Measurements from ENCODE around the gene HSPE1. TPM values are rescaled to one million over a fixed set of nuclear protein-coding genes. Genes with fewer than 3 reads are reported as not detected.
"Not testable (repeated sequence)": the region's sequence is repeated elsewhere in the genome, so short reads cannot be mapped to it uniquely, and the experiment has no call there.

HSPE1 gene
- total RNA-seq (117 TPM), polyA plus RNA-seq (124 TPM)
- long read RNA-seq, donor 1, transcript HSPE1-201 (4 exons, 950 nt): major isoform, 26 of 33 reads
- long read RNA-seq, donor 1, partial matches to known transcripts: 6 of 33 reads
- long read RNA-seq, donor 1, other reads (novel, unspliced or antisense): 0 of 33 reads
- long read RNA-seq, donor 2, transcript HSPE1-202 (3 exons, 570 nt): minor isoform, 6 of 295 reads
- long read RNA-seq, donor 2, transcript HSPE1-201 (4 exons, 950 nt): major isoform, 249 of 295 reads
- long read RNA-seq, donor 2, partial matches to known transcripts: 34 of 295 reads
- long read RNA-seq, donor 2, other reads (novel, unspliced or antisense): 0 of 295 reads
- long read RNA-seq, donor 3, transcript HSPE1-201 (4 exons, 950 nt): major isoform, 332 of 417 reads
- long read RNA-seq, donor 3, transcript HSPE1-202 (3 exons, 570 nt): minor isoform, 6 of 417 reads
- long read RNA-seq, donor 3, transcript HSPE1-206 (2 exons, 569 nt): minor isoform, 8 of 417 reads
- long read RNA-seq, donor 3, partial matches to known transcripts: 67 of 417 reads
- long read RNA-seq, donor 3, other reads (novel, unspliced or antisense): 0 of 417 reads
- long read RNA-seq, donor 4, transcript HSPE1-202 (3 exons, 570 nt): minor isoform, 7 of 168 reads
- long read RNA-seq, donor 4, transcript HSPE1-201 (4 exons, 950 nt): major isoform, 109 of 168 reads
- long read RNA-seq, donor 4, partial matches to known transcripts: 47 of 168 reads
- long read RNA-seq, donor 4, other reads (novel, unspliced or antisense): 0 of 168 reads
- long read RNA-seq, donor 5, transcript HSPE1-201 (4 exons, 950 nt): major isoform, 410 of 550 reads
- long read RNA-seq, donor 5, transcript HSPE1-206 (2 exons, 569 nt): minor isoform, 18 of 550 reads
- long read RNA-seq, donor 5, transcript HSPE1-202 (3 exons, 570 nt): minor isoform, 12 of 550 reads
- long read RNA-seq, donor 5, partial matches to known transcripts: 88 of 550 reads
- long read RNA-seq, donor 5, other reads (novel, unspliced or antisense): 20 of 550 reads
- long read RNA-seq, donor 6, transcript HSPE1-201 (4 exons, 950 nt): major isoform, 139 of 163 reads
- long read RNA-seq, donor 6, transcript HSPE1-202 (3 exons, 570 nt): minor isoform, 8 of 163 reads
- long read RNA-seq, donor 6, partial matches to known transcripts: 14 of 163 reads
- long read RNA-seq, donor 6, other reads (novel, unspliced or antisense): 0 of 163 reads
- long read RNA-seq, donor 7, transcript HSPE1-206 (2 exons, 569 nt): minor isoform, 14 of 506 reads
- long read RNA-seq, donor 7, transcript HSPE1-201 (4 exons, 950 nt): major isoform, 341 of 506 reads
- long read RNA-seq, donor 7, transcript HSPE1-204 (2 exons, 700 nt): minor isoform, 11 of 506 reads
- long read RNA-seq, donor 7, transcript HSPE1-202 (3 exons, 570 nt): minor isoform, 24 of 506 reads
- long read RNA-seq, donor 7, partial matches to known transcripts: 100 of 506 reads
- long read RNA-seq, donor 7, other reads (novel, unspliced or antisense): 16 of 506 reads
- long read RNA-seq, donor 8, transcript HSPE1-201 (4 exons, 950 nt): major isoform, 68 of 77 reads
- long read RNA-seq, donor 8, partial matches to known transcripts: 9 of 77 reads
- long read RNA-seq, donor 8, other reads (novel, unspliced or antisense): 0 of 77 reads
- long read RNA-seq, donor 9, transcript HSPE1-201 (4 exons, 950 nt): major isoform, 117 of 148 reads
- long read RNA-seq, donor 9, partial matches to known transcripts: 25 of 148 reads
- long read RNA-seq, donor 9, other reads (novel, unspliced or antisense): 0 of 148 reads
- long read RNA-seq, donor 10, transcript HSPE1-203 (3 exons, 478 nt): minor isoform, 8 of 655 reads
- long read RNA-seq, donor 10, transcript HSPE1-201 (4 exons, 950 nt): major isoform, 497 of 655 reads
- long read RNA-seq, donor 10, transcript HSPE1-202 (3 exons, 570 nt): minor isoform, 17 of 655 reads
- long read RNA-seq, donor 10, partial matches to known transcripts: 102 of 655 reads
- long read RNA-seq, donor 10, other reads (novel, unspliced or antisense): 24 of 655 reads

GRCh38 chr2:197499594-197500502, at the start of gene HSPE1, which contains the start of gene HSPD1:
Gene HSPE1, plus strand, starts transcription at chr2:197500379. Its CDS starts 58 bp downstream, at chr2:197500437.
Gene HSPD1, minus strand, starts transcription at chr2:197499840. Its CDS starts 992 bp downstream, at chr2:197498848.
- peak within 1 kb of the TSS; percentile 95 to 98 for H3K27ac ChIP-seq (ENCODE audit: low read depth in 1 of 2, low read length in 1 of 2)
- H3K36me3 ChIP-seq (ENCODE audit: control insufficient read depth in 2 of 2, insufficient read depth in 2 of 2, low read length in 1 of 2): peaks cover 9 to 59% of the 10 kb centered on the region in 2 donors
- H3K4me3 ChIP-seq (ENCODE audit: low read length in 2 of 2): peak within 1 kb of the TSS; percentile 81 to 95
- peak; percentile 97 to 100 (median 99) for DNase-seq (ENCODE audit: low read depth in 6 of 9, low spot score in 9 of 9)
- no peaks in the 10 kb centered on the region for H3K27me3 ChIP-seq (ENCODE audit: control insufficient read depth in 2 of 2, insufficient read depth in 1 of 2, low read length in 1 of 2)
- peaks cover 16 to 22% of the 10 kb centered on the region in 2 donors for H3K4me1 ChIP-seq (ENCODE audit: control insufficient read depth in 2 of 2, insufficient read depth in 2 of 2, low read length in 2 of 2)
- H3K9me3 ChIP-seq (ENCODE audit: control insufficient read depth in 2 of 2, insufficient read depth in 1 of 2, low read length in 1 of 2): no peaks in the 10 kb centered on the region
- under 1% methylated on average over 104 of the region's 104 CpGs for WGBS

GRCh38 chr2:197450465-197450864, 49.7 kb upstream of the HSPE1 start:
- DNase-seq (ENCODE audit: low read depth in 6 of 9, low spot score in 9 of 9): no peak
- peaks cover 0 to 8% of the 10 kb centered on the region in 2 donors for H3K9me3 ChIP-seq (ENCODE audit: control insufficient read depth in 2 of 2, insufficient read depth in 1 of 2, low read length in 1 of 2)
- H3K4me1 ChIP-seq (ENCODE audit: control insufficient read depth in 2 of 2, insufficient read depth in 2 of 2, low read length in 2 of 2): peaks cover 11 to 13% of the 10 kb centered on the region in 2 donors
- H3K36me3 ChIP-seq (ENCODE audit: control insufficient read depth in 2 of 2, insufficient read depth in 2 of 2, low read length in 1 of 2): no peaks in the 10 kb centered on the region
- WGBS: 96% methylated on average over 25 of the region's 25 CpGs
- H3K27me3 ChIP-seq (ENCODE audit: control insufficient read depth in 2 of 2, insufficient read depth in 1 of 2, low read length in 1 of 2): no peaks in the 10 kb centered on the region
- no peak overlapping the region for H3K4me3 ChIP-seq (ENCODE audit: low read length in 2 of 2)
- H3K27ac ChIP-seq (ENCODE audit: low read depth in 1 of 2, low read length in 1 of 2): no peak overlapping the region

GRCh38 chr2:197450935-197451358, 49.2 kb upstream of the HSPE1 start:
- H3K4me3 ChIP-seq (ENCODE audit: low read length in 2 of 2); H3K36me3 ChIP-seq (ENCODE audit: control insufficient read depth in 2 of 2, insufficient read depth in 2 of 2, low read length in 1 of 2); H3K27me3 ChIP-seq (ENCODE audit: control insufficient read depth in 2 of 2, insufficient read depth in 1 of 2, low read length in 1 of 2); H3K9me3 ChIP-seq (ENCODE audit: control insufficient read depth in 2 of 2, insufficient read depth in 1 of 2, low read length in 1 of 2): not testable (repeated sequence)
- peaks cover 11 to 13% of the 10 kb centered on the region in 2 donors for H3K4me1 ChIP-seq (ENCODE audit: control insufficient read depth in 2 of 2, insufficient read depth in 2 of 2, low read length in 2 of 2)
- peak overlapping the region in 1 of 2 donors; percentile 63 for H3K27ac ChIP-seq (ENCODE audit: low read depth in 1 of 2, low read length in 1 of 2)
- 67% methylated on average over 6 of the region's 6 CpGs for WGBS
- DNase-seq (ENCODE audit: low read depth in 6 of 9, low spot score in 9 of 9): peak in 1 of 9 donors; percentile 27

GRCh38 chr2:197452754-197453122, 47.4 kb upstream of the HSPE1 start:
- H3K4me1 ChIP-seq (ENCODE audit: control insufficient read depth in 2 of 2, insufficient read depth in 2 of 2, low read length in 2 of 2): peaks cover 11 to 13% of the 10 kb centered on the region in 2 donors
- H3K36me3 ChIP-seq (ENCODE audit: control insufficient read depth in 2 of 2, insufficient read depth in 2 of 2, low read length in 1 of 2): no peaks in the 10 kb centered on the region
- no peaks in the 10 kb centered on the region for H3K27me3 ChIP-seq (ENCODE audit: control insufficient read depth in 2 of 2, insufficient read depth in 1 of 2, low read length in 1 of 2)
- peak overlapping the region; percentile 74 to 91 for H3K4me3 ChIP-seq (ENCODE audit: low read length in 2 of 2)
- no peak for DNase-seq (ENCODE audit: low read depth in 6 of 9, low spot score in 9 of 9)
- peaks cover 0 to 8% of the 10 kb centered on the region in 2 donors for H3K9me3 ChIP-seq (ENCODE audit: control insufficient read depth in 2 of 2, insufficient read depth in 1 of 2, low read length in 1 of 2)
- 9% methylated on average over 11 of the region's 11 CpGs for WGBS
- peak overlapping the region; percentile 83 to 100 for H3K27ac ChIP-seq (ENCODE audit: low read depth in 1 of 2, low read length in 1 of 2)

- Histone ChIP-seq H3K9me3 (ENCODE audit: control insufficient read depth in 2 of 2, insufficient read depth in 1 of 2, low read length in 1 of 2) (peaks cover 0 to 8% of the 10 kb centered on the region in 2 donors), H3K36me3 (ENCODE audit: control insufficient read depth in 2 of 2, insufficient read depth in 2 of 2, low read length in 1 of 2) (no peaks in the 10 kb centered on the region), H3K4me1 (ENCODE audit: control insufficient read depth in 2 of 2, insufficient read depth in 2 of 2, low read length in 2 of 2) (peaks cover 11 to 13% of the 10 kb centered on the region in 2 donors), H3K4me3 (ENCODE audit: low read length in 2 of 2) (peak within 1 kb of the TSS; percentile 74 to 91), H3K27ac (ENCODE audit: low read depth in 1 of 2, low read length in 1 of 2) (peak within 1 kb of the TSS; percentile 99 to 100), H3K27me3 (ENCODE audit: control insufficient read depth in 2 of 2, insufficient read depth in 1 of 2, low read length in 1 of 2) (no peaks in the 10 kb centered on the region)
- under 1% methylated on average over 70 of the region's 70 CpGs for WGBS
- peak; percentile 96 to 99 (median 98) for DNase-seq (ENCODE audit: low read depth in 6 of 9, low spot score in 9 of 9)
These were observed 46.9 kb upstream of the HSPE1 start, which contains the start of gene COQ10B for GRCh38 chr2:197453123-197453913. Gene COQ10B, plus strand, starts transcription at chr2:197453552. Its CDS starts 9 bp downstream, at chr2:197453561.

- H3K9me3 ChIP-seq (ENCODE audit: control insufficient read depth in 2 of 2, insufficient read depth in 1 of 2, low read length in 1 of 2): peaks cover 0 to 8% of the 10 kb centered on the region in 2 donors
- H3K4me1 ChIP-seq (ENCODE audit: control insufficient read depth in 2 of 2, insufficient read depth in 2 of 2, low read length in 2 of 2): peaks cover 11 to 13% of the 10 kb centered on the region in 2 donors
- peak overlapping the region; percentile 99 to 100 for H3K27ac ChIP-seq (ENCODE audit: low read depth in 1 of 2, low read length in 1 of 2)
- H3K4me3 ChIP-seq (ENCODE audit: low read length in 2 of 2): peak overlapping the region; percentile 74 to 91
- WGBS: under 1% methylated on average over 11 of the region's 11 CpGs
- H3K27me3 ChIP-seq (ENCODE audit: control insufficient read depth in 2 of 2, insufficient read depth in 1 of 2, low read length in 1 of 2): no peaks in the 10 kb centered on the region
- H3K36me3 ChIP-seq (ENCODE audit: control insufficient read depth in 2 of 2, insufficient read depth in 2 of 2, low read length in 1 of 2): no peaks in the 10 kb centered on the region
- peak in 3 of 9 donors; percentile 70 to 79 (median 76) for DNase-seq (ENCODE audit: low read depth in 6 of 9, low spot score in 9 of 9)
These were observed 46.2 kb upstream of the HSPE1 start for GRCh38 chr2:197453914-197454398.

Measured in thymus (tissue), 14 donors.